Thoracic aorta (tissue), 2 donors: ENCODE measurements around the gene PPP1R10. TPM values are rescaled to one million over a fixed set of nuclear protein-coding genes. Genes with fewer than 3 reads are reported as not detected.

Experiments used
- ATAC-seq: fragments of 150-250 bp; one replicate; pipeline ENCODE4 v1.8.0; 2017; ENCODE audit warnings: low read depth; ENCODE audit not compliant: insufficient number of reproducible peaks, low FRiP score
- DNase-seq: peaks from one replicate; pipeline ENCODE4 v3.0.0-alpha.2; 2020; ENCODE audit warnings: low spot score
- H3K27ac ChIP-seq, 2 donors: fragments of 200-600 bp; sonication (generic); 1 replicate in 1 of 2; 2 replicates in 1 of 2; pipeline ENCODE4 v1.5.1; 2016; ENCODE audit warnings: mild to moderate bottlenecking in 2 of 2, moderate library complexity in 2 of 2
- H3K27me3 ChIP-seq: fragments of 200-600 bp; sonication (generic); replicated peaks from 2 replicates; pipeline ENCODE4 v1.6.0; 2016; ENCODE audit warnings: mild to moderate bottlenecking; ENCODE audit not compliant: insufficient read depth
- H3K36me3 ChIP-seq: fragments of 200-600 bp; sonication (generic); one replicate; pipeline ENCODE4 v1.5.1; 2016
- H3K4me1 ChIP-seq, 2 donors: fragments of 200-600 bp; sonication (generic); 1 replicate in 1 of 2; 2 replicates in 1 of 2; pipeline versions ENCODE4 v1.5.1 to v1.6.0; 2016; ENCODE audit warnings: low read depth in 2 of 2, mild to moderate bottlenecking in 1 of 2; ENCODE audit not compliant: control insufficient read depth in 1 of 2
- H3K4me3 ChIP-seq: fragments of 200-600 bp; sonication (generic); 2 replicates; pipeline ENCODE4 v1.5.1; 2016; ENCODE audit warnings: mild to moderate bottlenecking
- H3K9me3 ChIP-seq: fragments of 200-600 bp; sonication (generic); 2 replicates; pipeline ENCODE4 v1.5.1; 2016
- total RNA-seq, 2 donors: library from RNA; depleted of rRNA; stranded (reverse); fragments of >200 nt; gene quantifications; one replicate each; pipeline versions ENCODE4 v1.1.0 to v1.2.3, GENCODE V29; 2016
- TF ChIP-seq, protein P1 (sequence below): fragments of 200-600 bp; sonication (generic); IDR thresholded peaks from one replicate; pipeline ENCODE4 v1.5.1; 2019; ENCODE audit warnings: antibody characterized with exemption

Gene PPP1R10
- total RNA-seq, 2 donors from 2014 or later = 28.7 to 43.1 TPM

DNA sequence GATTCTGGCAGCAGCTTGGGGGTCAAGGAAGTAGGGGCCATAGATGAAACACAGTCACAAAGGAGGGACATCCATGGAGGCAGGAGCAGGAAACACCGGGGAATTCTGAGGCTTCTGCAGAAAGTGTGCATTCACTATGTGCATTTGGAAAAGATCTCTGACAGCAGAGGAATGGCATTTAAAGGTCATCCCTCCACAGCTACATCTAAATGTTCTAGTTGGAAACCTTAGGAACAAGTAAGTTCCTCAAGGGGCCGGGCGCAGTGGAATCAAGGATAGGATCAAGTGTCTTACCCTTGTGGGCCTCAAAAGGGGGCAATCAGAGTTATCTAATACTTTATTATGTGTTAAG lies 38.7 kb upstream of the PPP1R10 start:
- peaks cover 77% of the 10 kb centered on the region for H3K36me3 ChIP-seq
- DNase-seq (no peak), ATAC-seq (no peak)
- no peaks in the 10 kb centered on the region for H3K4me1 ChIP-seq
- TF ChIP-seq, protein P1, sequence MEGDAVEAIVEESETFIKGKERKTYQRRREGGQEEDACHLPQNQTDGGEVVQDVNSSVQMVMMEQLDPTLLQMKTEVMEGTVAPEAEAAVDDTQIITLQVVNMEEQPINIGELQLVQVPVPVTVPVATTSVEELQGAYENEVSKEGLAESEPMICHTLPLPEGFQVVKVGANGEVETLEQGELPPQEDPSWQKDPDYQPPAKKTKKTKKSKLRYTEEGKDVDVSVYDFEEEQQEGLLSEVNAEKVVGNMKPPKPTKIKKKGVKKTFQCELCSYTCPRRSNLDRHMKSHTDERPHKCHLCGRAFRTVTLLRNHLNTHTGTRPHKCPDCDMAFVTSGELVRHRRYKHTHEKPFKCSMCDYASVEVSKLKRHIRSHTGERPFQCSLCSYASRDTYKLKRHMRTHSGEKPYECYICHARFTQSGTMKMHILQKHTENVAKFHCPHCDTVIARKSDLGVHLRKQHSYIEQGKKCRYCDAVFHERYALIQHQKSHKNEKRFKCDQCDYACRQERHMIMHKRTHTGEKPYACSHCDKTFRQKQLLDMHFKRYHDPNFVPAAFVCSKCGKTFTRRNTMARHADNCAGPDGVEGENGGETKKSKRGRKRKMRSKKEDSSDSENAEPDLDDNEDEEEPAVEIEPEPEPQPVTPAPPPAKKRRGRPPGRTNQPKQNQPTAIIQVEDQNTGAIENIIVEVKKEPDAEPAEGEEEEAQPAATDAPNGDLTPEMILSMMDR = no peak
- H3K27me3 ChIP-seq = no peaks in the 10 kb centered on the region
- no peak overlapping the region for H3K4me3 ChIP-seq
- no peaks in the 10 kb centered on the region for H3K9me3 ChIP-seq
- no peak overlapping the region for H3K27ac ChIP-seq

- DNase-seq = no peak
- ATAC-seq = no peak
- Histone ChIP-seq H3K27me3 (no peaks in the 10 kb centered on the region), H3K4me1 (no peaks in the 10 kb centered on the region), H3K36me3 (peaks cover 73% of the 10 kb centered on the region), H3K4me3 (no peak overlapping the region), H3K27ac (no peak overlapping the region), H3K9me3 (no peaks in the 10 kb centered on the region)
- TF ChIP-seq, protein P1 = no peak
Measured at GRCh38 chr6:30654798-30655742, 38.0 kb upstream of the PPP1R10 start.

GRCh38 chr6:30651143-30651542 lies 34.1 kb upstream of the PPP1R10 start:
- TF ChIP-seq, protein P1 = no peak
- Histone ChIP-seq H3K27me3 (no peaks in the 10 kb centered on the region), H3K4me3 (no peak overlapping the region), H3K27ac (no peak overlapping the region), H3K9me3 (no peaks in the 10 kb centered on the region), H3K36me3 (peaks cover 48% of the 10 kb centered on the region), H3K4me1 (peaks cover 4 to 11% of the 10 kb centered on the region in 2 donors)
- DNase-seq (no peak), ATAC-seq (no peak)

DNA sequence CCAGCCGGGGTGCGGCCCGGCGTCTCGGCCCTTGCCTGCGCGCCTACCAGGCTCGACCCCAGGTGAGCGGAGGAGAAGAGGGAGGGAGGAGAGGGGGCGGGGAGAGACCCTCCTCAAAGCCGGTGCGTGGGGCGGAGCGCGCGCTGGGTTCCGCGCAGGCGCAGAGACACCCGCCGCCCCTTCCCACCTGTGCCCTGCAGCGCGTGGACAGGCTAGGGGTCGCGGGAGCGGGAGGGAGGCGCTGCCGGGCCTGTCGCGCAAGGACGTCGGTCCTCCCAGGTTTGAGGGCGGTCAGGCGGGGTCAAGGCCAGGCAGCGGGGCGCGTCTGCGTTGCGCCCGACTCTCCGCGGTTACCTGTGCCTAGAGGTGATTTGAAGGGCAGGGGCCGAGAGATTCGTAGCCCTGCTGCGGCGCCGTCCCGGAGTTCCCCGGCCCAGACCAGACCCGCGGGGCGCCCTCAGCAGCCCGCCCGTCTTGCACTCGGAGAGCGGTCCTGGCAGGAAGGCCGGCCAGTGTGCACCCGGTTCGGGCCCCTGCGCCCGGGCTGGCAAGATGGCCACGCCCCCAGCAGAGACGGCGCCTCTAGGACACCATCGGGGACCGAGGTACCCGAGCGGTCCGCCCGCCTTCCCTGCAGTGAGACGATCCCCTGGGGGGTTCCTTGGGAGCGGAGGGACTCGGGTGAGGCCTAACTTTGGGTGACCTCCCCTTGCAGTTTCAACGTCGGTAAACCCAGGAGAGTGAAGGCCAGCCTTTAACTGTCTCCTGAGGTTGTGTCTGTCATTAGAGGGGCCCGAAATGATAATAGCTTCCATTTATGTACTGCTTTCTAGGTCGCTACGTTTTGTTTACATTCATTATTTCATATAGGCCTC lies 30.4 kb upstream of the PPP1R10 start:
- Histone ChIP-seq H3K4me1 (peaks cover 4 to 11% of the 10 kb centered on the region in 2 donors), H3K36me3 (peaks cover 13% of the 10 kb centered on the region), H3K27ac (peak overlapping the region; percentile 86 to 91), H3K4me3 (peak overlapping the region; percentile 97), H3K27me3 (no peaks in the 10 kb centered on the region), H3K9me3 (no peaks in the 10 kb centered on the region)
- TF ChIP-seq, protein P1 = no peak
- ATAC-seq (no peak), DNase-seq (no peak)
